Left lobe of liver (tissue), 2 donors: ENCODE results near the gene CWF19L2. TPM values are rescaled to one million over a fixed set of nuclear protein-coding genes. Genes with fewer than 3 reads are reported as not detected.

Source experiments
- ATAC-seq: fragments of 200-7000 bp; cut with Tn5 transposase; one replicate; pipeline ENCODE4 v1.9.1; 2020; ENCODE audit warnings: mild to moderate bottlenecking, moderate library complexity
- DNase-seq: peaks from one replicate; pipeline ENCODE4 v3.0.0-alpha.2; 2020; ENCODE audit warnings: low spot score
- total RNA-seq: library from RNA; stranded (reverse); gene quantifications from one replicate; pipeline ENCODE4 v1.2.1, GENCODE V29; 2021
- donor health status: DM: no; HTN: no; CAD: no; lungs with moderate emphysema.
- donor health status: DM: no; HTN: yes; CAD: no.

CWF19L2 gene
- total RNA-seq, 1 donor from 2014 or later, result 4.4 TPM

GRCh38 chr11:107316426-107316825 lies 141.2 kb downstream of the CWF19L2 start:
- ATAC-seq, result no peak

GRCh38 chr11:107307991-107308390 lies 149.6 kb downstream of the CWF19L2 start:
- DNase-seq (no peak), ATAC-seq (no peak)

More at GRCh38 chr11:107316426-107316825, 141.2 kb downstream of the CWF19L2 start:
- DNase-seq, result no peak

DNA sequence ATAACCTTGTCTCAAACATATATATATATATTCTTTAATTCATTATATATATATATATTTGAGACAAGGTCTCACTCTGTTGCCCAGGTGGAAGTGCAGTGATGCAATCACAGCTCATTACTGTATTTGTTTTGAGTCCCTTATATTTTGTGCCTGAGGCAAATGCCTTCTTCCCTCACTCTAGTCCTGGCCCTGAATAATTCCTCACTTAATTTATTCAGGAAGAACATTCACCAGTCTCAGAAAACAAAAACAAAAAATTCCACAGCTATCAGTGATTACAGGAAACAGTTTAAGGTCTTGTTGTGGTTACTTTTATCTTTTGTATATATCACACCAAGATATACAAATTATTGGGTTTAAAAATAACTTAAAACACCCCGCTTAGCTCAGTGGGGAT lies 155.7 kb downstream of the CWF19L2 start:
- no peak for DNase-seq
- ATAC-seq, result no peak

DNA sequence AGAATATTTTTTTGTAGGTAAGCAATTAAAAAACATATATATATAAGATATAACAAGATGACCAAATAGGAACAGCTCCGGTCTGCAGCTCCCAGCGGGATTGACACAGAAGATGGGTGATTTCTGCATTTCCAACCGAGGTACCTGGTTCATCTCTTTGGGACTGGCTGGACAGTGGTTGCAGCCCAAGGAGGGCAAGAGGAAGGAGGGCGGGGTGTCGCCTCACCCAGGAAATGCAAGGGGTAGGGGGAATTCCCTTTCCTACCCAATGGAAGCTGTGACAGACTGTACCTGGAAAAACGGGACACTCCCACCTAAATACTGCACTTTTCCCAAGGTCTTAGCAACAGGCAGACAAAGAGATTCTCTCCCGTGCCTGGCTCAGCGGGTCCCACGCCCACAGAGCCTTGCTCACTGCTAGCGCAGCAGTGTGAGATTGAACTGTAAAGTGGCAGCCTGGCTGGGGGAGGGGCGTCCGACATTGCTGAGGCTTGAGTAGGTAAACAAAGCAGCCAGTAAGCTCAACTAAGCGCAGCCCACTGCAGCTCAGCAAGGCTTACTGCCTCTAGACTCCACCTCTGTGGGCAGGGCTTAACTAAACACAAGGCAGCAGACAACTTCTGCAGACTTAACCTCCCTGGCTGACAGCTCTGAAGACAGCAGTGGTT lies 163.8 kb downstream of the CWF19L2 start:
- DNase-seq (no peak), ATAC-seq (no peak)

- ATAC-seq (no peak), DNase-seq (no peak)
These were observed 175.4 kb downstream of the CWF19L2 start for GRCh38 chr11:107282195-107282594.

Other genes with a start within 250 kb of the CWF19L2 start
- gene ALKBH8, start 107.9 kb upstream of the CWF19L2 start, total RNA-seq, result 3.2 TPM
- 1.3 TPM for gene ELMOD1, start 133.3 kb upstream of the CWF19L2 start, total RNA-seq